ENCODE results near the gene METTL4. TPM values are rescaled to one million over a fixed set of nuclear protein-coding genes. Genes with fewer than 3 reads are reported as not detected.
A peak's percentile ranks its signal among the peaks of the same experiment; 100 is the strongest.
"Not testable (repeated sequence)": the region's sequence is repeated elsewhere in the genome, so short reads cannot be mapped to it uniquely, and the experiment has no call there.

METTL4 gene
- total RNA-seq, 2 donors from 2014 or later = 11.2 to 17.5 TPM

- not testable (repeated sequence) for H3K9me3 Mint-ChIP-seq; H3K27ac ChIP-seq (ENCODE audit: low read depth, low read length); H3K9me3 ChIP-seq (ENCODE audit: control insufficient read depth, low read length); DNase-seq; H3K27ac Mint-ChIP-seq; H3K27me3 ChIP-seq (ENCODE audit: control insufficient read depth, insufficient read depth, low read length, poor library complexity, severe bottlenecking); H3K9ac ChIP-seq (ENCODE audit: extremely low read depth, low read length, poor library complexity, severe bottlenecking); H3K4me3 Mint-ChIP-seq; H3K27me3 Mint-ChIP-seq (ENCODE audit: insufficient read depth); H3K4me1 Mint-ChIP-seq; H3K4me1 ChIP-seq (ENCODE audit: control insufficient read depth, insufficient read depth, low read length); H3K4me3 ChIP-seq (ENCODE audit: low read length)
- TF ChIP-seq CTCF (conservative IDR thresholded peaks at IDR 0.05) = peak; percentile 83
- WGBS, 2 experiments (ENCODE audit: insufficient coverage in 1 of 2, insufficient read length in 1 of 2) = 0% methylated on average over 1 of the region's 3 CpGs; no CpG with 5 or more reads in 1 of the 2 experiments
- peaks cover 22% of the 10 kb centered on the region for H3K36me3 Mint-ChIP-seq (ENCODE audit: low read depth)
- peaks cover 33% of the 10 kb centered on the region for H3K36me3 ChIP-seq (ENCODE audit: control insufficient read depth, insufficient read depth, low read length)
Observed at GRCh38 chr18:2541925-2542563, 29.3 kb downstream of the METTL4 start.

DNA sequence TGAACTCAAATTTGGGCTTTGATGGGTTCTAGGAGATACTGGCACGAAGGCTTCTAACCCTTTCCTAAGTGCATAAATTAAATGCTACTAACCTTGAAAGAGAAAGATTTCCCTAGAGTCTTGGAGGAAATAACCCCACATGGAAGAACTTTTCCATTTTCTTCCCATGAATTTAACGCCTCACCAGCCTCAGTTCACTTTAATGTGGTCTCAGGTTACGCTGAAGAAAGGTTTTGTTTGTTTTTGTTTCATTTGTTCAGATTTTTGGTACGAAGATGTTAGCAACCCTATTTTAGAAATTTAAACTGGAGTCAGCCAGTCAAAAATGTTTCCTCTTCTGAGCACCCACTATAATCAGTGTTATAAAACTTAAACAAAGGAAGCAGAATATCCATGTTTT lies 30.7 kb downstream of the METTL4 start:
- no peaks in the 10 kb centered on the region for H3K4me1 ChIP-seq (ENCODE audit: control insufficient read depth, insufficient read depth, low read length)
- TF ChIP-seq CTCF (conservative IDR thresholded peaks at IDR 0.05) = no peak

GRCh38 chr18:2538844-2539243 lies 32.5 kb downstream of the METTL4 start:
- H3K9me3 ChIP-seq (ENCODE audit: control insufficient read depth, low read length) = peaks cover 6% of the 10 kb centered on the region
- H3K27me3 ChIP-seq (ENCODE audit: control insufficient read depth, insufficient read depth, low read length, poor library complexity, severe bottlenecking) = no peaks in the 10 kb centered on the region
- 86 to 100% methylated on average over 1 of the region's 1 CpG for WGBS, 2 experiments (ENCODE audit: insufficient coverage in 1 of 2, insufficient read length in 1 of 2)
- DNase-seq = no peak
- no peaks in the 10 kb centered on the region for H3K4me1 ChIP-seq (ENCODE audit: control insufficient read depth, insufficient read depth, low read length)
- H3K36me3 ChIP-seq (ENCODE audit: control insufficient read depth, insufficient read depth, low read length) = peaks cover 40% of the 10 kb centered on the region
- H3K4me3 Mint-ChIP-seq = no peak overlapping the region
- no peak for TF ChIP-seq CTCF (conservative IDR thresholded peaks at IDR 0.05)
- H3K4me1 Mint-ChIP-seq = peaks cover 13% of the 10 kb centered on the region
- H3K36me3 Mint-ChIP-seq (ENCODE audit: low read depth) = peaks cover 36% of the 10 kb centered on the region
- no peak overlapping the region for H3K9ac ChIP-seq (ENCODE audit: extremely low read depth, low read length, poor library complexity, severe bottlenecking)
- H3K27ac Mint-ChIP-seq = no peak overlapping the region
- H3K27ac ChIP-seq (ENCODE audit: low read depth, low read length) = no peak overlapping the region
- H3K9me3 Mint-ChIP-seq = no peaks in the 10 kb centered on the region
- H3K4me3 ChIP-seq (ENCODE audit: low read length) = no peak overlapping the region
- no peaks in the 10 kb centered on the region for H3K27me3 Mint-ChIP-seq (ENCODE audit: insufficient read depth)

More for the DNA sequence above, 30.7 kb downstream of the METTL4 start:
- Histone ChIP-seq H3K9me3 (ENCODE audit: control insufficient read depth, low read length) (no peaks in the 10 kb centered on the region), H3K9ac (ENCODE audit: extremely low read depth, low read length, poor library complexity, severe bottlenecking) (no peak overlapping the region), H3K27me3 (ENCODE audit: control insufficient read depth, insufficient read depth, low read length, poor library complexity, severe bottlenecking) (no peaks in the 10 kb centered on the region), H3K27ac (ENCODE audit: low read depth, low read length) (no peak overlapping the region), H3K36me3 (ENCODE audit: control insufficient read depth, insufficient read depth, low read length) (peaks cover 32% of the 10 kb centered on the region), H3K4me3 (ENCODE audit: low read length) (no peak overlapping the region)
- H3K9me3 Mint-ChIP-seq = no peaks in the 10 kb centered on the region
- DNase-seq = no peak
- 86 to 92% methylated on average over 1 to 4 of the region's 4 CpGs for WGBS, 2 experiments (ENCODE audit: insufficient coverage in 1 of 2, insufficient read length in 1 of 2)
- H3K27me3 Mint-ChIP-seq (ENCODE audit: insufficient read depth) = no peaks in the 10 kb centered on the region
- H3K4me1 Mint-ChIP-seq = peaks cover 8% of the 10 kb centered on the region
- peaks cover 26% of the 10 kb centered on the region for H3K36me3 Mint-ChIP-seq (ENCODE audit: low read depth)
- peak overlapping the region; percentile 52 for H3K27ac Mint-ChIP-seq
- H3K4me3 Mint-ChIP-seq = no peak overlapping the region

Measured in endodermal cell (in vitro differentiated cells).